Mesenchymal stem cell (in vitro differentiated cells and primary cell): ENCODE results near the gene PANK4.

Experiments
- DNase-seq: peaks from one replicate; pipeline ENCODE4 v3.0.0-alpha.2; 2013
- H2AFZ ChIP-seq: one replicate; pipeline ENCODE4 v1.6.1; 2013; ENCODE audit warnings: low read depth, mild to moderate bottlenecking, control low read depth, inconsistent platforms, low read length, moderate library complexity
- H2AK5ac ChIP-seq: 2 replicates; pipeline ENCODE4 v1.6.1; 2013; ENCODE audit warnings: low read length, moderate library complexity, mild to moderate bottlenecking, inconsistent platforms; ENCODE audit not compliant: severe bottlenecking
- H2BK120ac ChIP-seq: one replicate; pipeline ENCODE4 v1.6.1; 2013; ENCODE audit warnings: low read depth, mild to moderate bottlenecking, inconsistent platforms, low read length, moderate library complexity
- H2BK12ac ChIP-seq, 2 experiments: one replicate each; pipeline ENCODE4 v1.6.1; 2013; ENCODE audit warnings: inconsistent platforms in 2 of 2, low read length in 2 of 2, mild to moderate bottlenecking in 2 of 2, moderate library complexity in 2 of 2, control low read depth in 1 of 2
- H2BK15ac ChIP-seq: one replicate; pipeline ENCODE4 v1.6.1; 2013; ENCODE audit warnings: mild to moderate bottlenecking, low read depth, inconsistent platforms; ENCODE audit not compliant: poor library complexity, severe bottlenecking
- H2BK5ac ChIP-seq: 2 replicates; pipeline ENCODE4 v1.6.1; 2013; ENCODE audit warnings: low read depth, mild to moderate bottlenecking, low read length, control low read depth, inconsistent platforms; ENCODE audit not compliant: poor library complexity, severe bottlenecking
- H3K14ac ChIP-seq, 2 experiments: one replicate each; pipeline ENCODE4 v1.6.1; 2013; ENCODE audit warnings: inconsistent platforms in 2 of 2, low read length in 2 of 2, control low read depth in 1 of 2, mild to moderate bottlenecking in 1 of 2, moderate library complexity in 1 of 2
- H3K18ac ChIP-seq, 2 experiments: one replicate each; pipeline ENCODE4 v1.6.1; 2013; ENCODE audit warnings: inconsistent platforms in 2 of 2, low read length in 2 of 2, control low read depth in 1 of 2, low read depth in 1 of 2, mild to moderate bottlenecking in 1 of 2
- H3K23ac ChIP-seq, 2 experiments: one replicate each; pipeline ENCODE4 v1.6.1; 2013; ENCODE audit warnings: inconsistent platforms in 2 of 2, low read length in 2 of 2, mild to moderate bottlenecking in 2 of 2, moderate library complexity in 2 of 2, control low read depth in 1 of 2
- H3K27ac ChIP-seq: 2 replicates; pipeline ENCODE4 v1.5.1; 2013; ENCODE audit warnings: mild to moderate bottlenecking, moderate library complexity, low read length, control low read depth, inconsistent platforms; ENCODE audit not compliant: poor library complexity, severe bottlenecking
- H3K27me3 ChIP-seq, 2 experiments: 2 replicates each; pipeline versions ENCODE4 v1.6.1 to v1.7.0; 2013; ENCODE audit warnings: low read length in 2 of 2, mild to moderate bottlenecking in 2 of 2, moderate library complexity in 2 of 2, control low read depth in 1 of 2, inconsistent platforms in 1 of 2; ENCODE audit not compliant: control insufficient read depth in 1 of 2, insufficient read depth in 1 of 2
- H3K36me3 ChIP-seq, 2 experiments: 2 replicates each; pipeline versions ENCODE4 v1.6.1 to v1.7.0; 2013; ENCODE audit warnings: low read length in 2 of 2, control low read depth in 1 of 2, inconsistent platforms in 1 of 2, low read depth in 1 of 2, mild to moderate bottlenecking in 1 of 2; ENCODE audit not compliant: insufficient read depth in 2 of 2, control insufficient read depth in 1 of 2
- H3K4ac ChIP-seq, 2 experiments: one replicate each; pipeline ENCODE4 v1.6.1; 2013; ENCODE audit warnings: inconsistent platforms in 2 of 2, low read length in 2 of 2, mild to moderate bottlenecking in 2 of 2, moderate library complexity in 2 of 2, control low read depth in 1 of 2, low read depth in 1 of 2
- H3K4me1 ChIP-seq: 2 replicates; pipeline ENCODE4 v1.6.1; 2013; ENCODE audit warnings: low read depth, low read length, control low read depth; ENCODE audit not compliant: control insufficient read depth, insufficient read depth
- H3K4me2 ChIP-seq: 2 replicates; pipeline ENCODE4 v1.6.1; 2013; ENCODE audit warnings: low read length, mild to moderate bottlenecking, inconsistent platforms; ENCODE audit not compliant: poor library complexity, severe bottlenecking
- H3K4me3 ChIP-seq, 2 experiments: 2 replicates each; pipeline versions ENCODE4 v1.5.1 to v1.7.0; 2013; ENCODE audit warnings: low read length in 2 of 2, mild to moderate bottlenecking in 2 of 2, control low read depth in 1 of 2, low read depth in 1 of 2; ENCODE audit not compliant: insufficient read depth in 1 of 2
- H3K79me1 ChIP-seq: replicated peaks from 2 replicates; pipeline ENCODE4 v1.6.1; 2013; ENCODE audit warnings: mild to moderate bottlenecking, control low read depth, low read length, inconsistent platforms; ENCODE audit not compliant: poor library complexity, severe bottlenecking
- H3K9ac ChIP-seq: 2 replicates; pipeline ENCODE4 v1.7.0; 2013; ENCODE audit warnings: mild to moderate bottlenecking, low read length, moderate library complexity
- H3K9me3 ChIP-seq: 2 replicates; pipeline ENCODE4 v1.7.0; 2013; ENCODE audit warnings: mild to moderate bottlenecking, low read length; ENCODE audit not compliant: control insufficient read depth
- H4K8ac ChIP-seq: one replicate; pipeline ENCODE4 v1.6.1; 2013; ENCODE audit warnings: inconsistent platforms, mild to moderate bottlenecking, low read length, moderate library complexity
- H4K91ac ChIP-seq: one replicate; pipeline ENCODE4 v1.6.1; 2013; ENCODE audit warnings: mild to moderate bottlenecking, low read length, inconsistent platforms
- WGBS: methylation state at CpG from one replicate; pipeline ENCODE4 v1.1.7; 2013; ENCODE audit warnings: mixed read lengths; 5-methylcytosine and 5-hydroxymethylcytosine counted together

Gene PANK4

GRCh38 chr1:2486041-2486440, 40.4 kb downstream of the PANK4 start:
- H2BK15ac ChIP-seq = no peak overlapping the region
- no peak overlapping the region for H2BK5ac ChIP-seq
- H2AK5ac ChIP-seq = no peak overlapping the region
- no peak overlapping the region for H3K4me2 ChIP-seq
- peaks cover 17% of the 10 kb centered on the region for H3K9me3 ChIP-seq
- H3K4me3 ChIP-seq = no peak overlapping the region
- peaks cover 14% of the 10 kb centered on the region for H3K4me1 ChIP-seq
- no peak overlapping the region for H3K14ac ChIP-seq
- H3K4ac ChIP-seq = no peak overlapping the region
- H2AFZ ChIP-seq = no peak overlapping the region
- no peak for DNase-seq
- peaks cover 0 to 6% of the 10 kb centered on the region in 2 experiments for H3K27me3 ChIP-seq
- no peak overlapping the region for H3K27ac ChIP-seq
- H3K9ac ChIP-seq = no peak overlapping the region
- peaks cover 9% of the 10 kb centered on the region for H3K79me1 ChIP-seq
- no peak overlapping the region for H4K91ac ChIP-seq
- H4K8ac ChIP-seq = no peak overlapping the region
- 85% methylated on average over 3 of the region's 4 CpGs for WGBS
- H3K23ac ChIP-seq = no peak overlapping the region
- H2BK120ac ChIP-seq = no peak overlapping the region
- peaks cover 0 to 81% of the 10 kb centered on the region in 2 experiments for H3K36me3 ChIP-seq
- no peak overlapping the region for H2BK12ac ChIP-seq
- H3K18ac ChIP-seq = no peak overlapping the region

- Histone ChIP-seq H3K27me3 (peaks cover 0 to 7% of the 10 kb centered on the region in 2 experiments), H4K91ac (no peak overlapping the region), H4K8ac (no peak overlapping the region), H3K27ac (no peak overlapping the region), H3K23ac (no peak overlapping the region), H3K9ac (no peak overlapping the region), H3K14ac (no peak overlapping the region), H2BK120ac (no peak overlapping the region), H3K4me2 (no peak overlapping the region), H3K4me3 (no peak overlapping the region), H2BK12ac (no peak overlapping the region), H3K36me3 (peaks cover 0 to 77% of the 10 kb centered on the region in 2 experiments), H3K4ac (no peak overlapping the region), H3K18ac (no peak overlapping the region), H2BK5ac (no peak overlapping the region), H2AFZ (no peak overlapping the region), H3K4me1 (peaks cover 25% of the 10 kb centered on the region), H3K79me1 (peaks cover 9% of the 10 kb centered on the region), H2BK15ac (no peak overlapping the region), H2AK5ac (no peak overlapping the region), H3K9me3 (peaks cover 12% of the 10 kb centered on the region)
- no peak for DNase-seq
- WGBS = 92% methylated on average over 16 of the region's 16 CpGs
Measured at GRCh38 chr1:2483970-2484369, 42.4 kb downstream of the PANK4 start.

GRCh38 chr1:2483026-2483425, 43.4 kb downstream of the PANK4 start:
- H3K14ac ChIP-seq = no peak overlapping the region
- no peak overlapping the region for H3K4ac ChIP-seq
- peaks cover 9% of the 10 kb centered on the region for H3K79me1 ChIP-seq
- no peak overlapping the region for H2BK15ac ChIP-seq
- no peak overlapping the region for H2BK120ac ChIP-seq
- H3K4me1 ChIP-seq = peaks cover 25% of the 10 kb centered on the region
- no peak overlapping the region for H2AK5ac ChIP-seq
- DNase-seq = no peak
- no peak overlapping the region for H3K4me3 ChIP-seq
- no peak overlapping the region for H3K4me2 ChIP-seq
- H3K36me3 ChIP-seq = peaks cover 0 to 69% of the 10 kb centered on the region in 2 experiments
- H3K9ac ChIP-seq = no peak overlapping the region
- H3K9me3 ChIP-seq = peaks cover 3% of the 10 kb centered on the region
- H4K8ac ChIP-seq = no peak overlapping the region
- H3K27me3 ChIP-seq = peaks cover 0 to 12% of the 10 kb centered on the region in 2 experiments
- 86% methylated on average over 13 of the region's 13 CpGs for WGBS
- H3K18ac ChIP-seq = no peak overlapping the region
- H4K91ac ChIP-seq = no peak overlapping the region
- H2AFZ ChIP-seq = no peak overlapping the region
- no peak overlapping the region for H2BK5ac ChIP-seq
- no peak overlapping the region for H3K27ac ChIP-seq
- H3K23ac ChIP-seq = no peak overlapping the region
- no peak overlapping the region for H2BK12ac ChIP-seq

GRCh38 chr1:2482588-2482987, 43.8 kb downstream of the PANK4 start:
- no peak overlapping the region for H3K18ac ChIP-seq
- H2BK5ac ChIP-seq = no peak overlapping the region
- DNase-seq = no peak
- H3K4me3 ChIP-seq = peak overlapping the region in 1 of 2 experiments; percentile 15
- H3K4me1 ChIP-seq = peaks cover 25% of the 10 kb centered on the region
- WGBS = 71% methylated on average over 9 of the region's 11 CpGs
- no peaks in the 10 kb centered on the region for H3K9me3 ChIP-seq
- no peak overlapping the region for H2BK120ac ChIP-seq
- H3K79me1 ChIP-seq = peaks cover 9% of the 10 kb centered on the region
- H3K9ac ChIP-seq = no peak overlapping the region
- no peak overlapping the region for H2AFZ ChIP-seq
- H2AK5ac ChIP-seq = no peak overlapping the region
- H3K4ac ChIP-seq = no peak overlapping the region
- H4K91ac ChIP-seq = no peak overlapping the region
- no peak overlapping the region for H3K4me2 ChIP-seq
- no peak overlapping the region for H2BK12ac ChIP-seq
- no peak overlapping the region for H2BK15ac ChIP-seq
- H3K23ac ChIP-seq = no peak overlapping the region
- H3K27me3 ChIP-seq = peaks cover 0 to 12% of the 10 kb centered on the region in 2 experiments
- H3K14ac ChIP-seq = no peak overlapping the region
- H3K27ac ChIP-seq = no peak overlapping the region
- peaks cover 0 to 68% of the 10 kb centered on the region in 2 experiments for H3K36me3 ChIP-seq
- no peak overlapping the region for H4K8ac ChIP-seq
